Astrocyte (in vitro differentiated cells and primary cell): ENCODE measurements around the gene SCAANT1. TPM values are rescaled to one million over a fixed set of nuclear protein-coding genes. Genes with fewer than 3 reads are reported as not detected.

Experiments
- DNase-seq: peaks from one replicate; pipeline ENCODE4 v3.0.0-alpha.2; 2010; ENCODE audit warnings: low read depth
- FAIRE-seq: peaks from 2 replicates; lab custom pipeline; 2011; peaks lifted over from hg19 to GRCh38; lab: Jason Lieb, UNC
- H2AFZ ChIP-seq: 2 replicates; pipeline ENCODE4 v1.6.0; 2012; ENCODE audit warnings: low read depth, low read length, inconsistent platforms
- H3K27ac ChIP-seq: 2 replicates; pipeline ENCODE4 v1.5.1; 2011; ENCODE audit warnings: low read depth, low read length, inconsistent platforms
- H3K27me3 ChIP-seq: 2 replicates; pipeline ENCODE4 v1.6.0; 2011; ENCODE audit warnings: low read length, inconsistent platforms; ENCODE audit not compliant: insufficient read depth
- H3K36me3 ChIP-seq: 2 replicates; pipeline ENCODE4 v1.5.1; 2011; ENCODE audit warnings: low read length, inconsistent platforms; ENCODE audit not compliant: insufficient read depth
- H3K4me1 ChIP-seq: 2 replicates; pipeline ENCODE4 v1.5.1; 2011; ENCODE audit warnings: low read length, inconsistent platforms; ENCODE audit not compliant: insufficient read depth
- H3K4me2 ChIP-seq: 2 replicates; pipeline ENCODE4 v1.6.0; 2012; ENCODE audit warnings: low read length, inconsistent platforms
- H3K4me3 ChIP-seq: 2 replicates; pipeline ENCODE4 v1.5.1; 2011; ENCODE audit warnings: low read depth, mild to moderate bottlenecking, low read length, inconsistent platforms; ENCODE audit not compliant: insufficient read depth
- H3K79me2 ChIP-seq: 2 replicates; pipeline ENCODE4 v1.6.0; 2012; ENCODE audit warnings: mild to moderate bottlenecking, low read length, inconsistent platforms; ENCODE audit not compliant: insufficient read depth
- H3K9ac ChIP-seq: 2 replicates; pipeline ENCODE4 v1.6.0; 2012; ENCODE audit warnings: mild to moderate bottlenecking, low read length, inconsistent platforms
- H3K9me3 ChIP-seq: 2 replicates; pipeline ENCODE4 v1.5.1; 2012; ENCODE audit warnings: low read depth, mild to moderate bottlenecking, low read length, inconsistent platforms; ENCODE audit not compliant: insufficient read depth
- H4K20me1 ChIP-seq: 2 replicates; pipeline ENCODE4 v1.6.0; 2012; ENCODE audit warnings: low read length, inconsistent platforms; ENCODE audit not compliant: insufficient read depth
- H3K27ac Mint-ChIP-seq: one replicate; pipeline ENCODE4 v1.8.0; 2021; ENCODE audit warnings: mild to moderate bottlenecking, mixed read lengths; ENCODE audit not compliant: unreplicated experiment
- H3K27me3 Mint-ChIP-seq: one replicate; pipeline ENCODE4 v1.8.0; 2021; ENCODE audit warnings: low read depth, mixed read lengths; ENCODE audit not compliant: unreplicated experiment
- H3K36me3 Mint-ChIP-seq: one replicate; pipeline ENCODE4 v1.8.0; 2021; ENCODE audit warnings: low read depth, mixed read lengths; ENCODE audit not compliant: unreplicated experiment
- H3K4me1 Mint-ChIP-seq: one replicate; pipeline ENCODE4 v1.8.0; 2021; ENCODE audit warnings: low read depth, mixed read lengths; ENCODE audit not compliant: unreplicated experiment
- H3K4me3 Mint-ChIP-seq: one replicate; pipeline ENCODE4 v1.8.0; 2021; ENCODE audit warnings: mild to moderate bottlenecking, moderate library complexity, mixed read lengths; ENCODE audit not compliant: unreplicated experiment
- H3K9me3 Mint-ChIP-seq: one replicate; pipeline ENCODE4 v1.8.0; 2021; ENCODE audit warnings: mild to moderate bottlenecking, mixed read lengths; ENCODE audit not compliant: unreplicated experiment
- CTCF ChIP-seq: IDR thresholded peaks from 2 replicates; pipeline ENCODE4 v1.5.1; 2011; ENCODE audit warnings: low read depth, mild to moderate bottlenecking, inconsistent platforms, low read length, moderate library complexity; ENCODE audit not compliant: insufficient read depth
- EZH2 ChIP-seq: IDR thresholded peaks from 2 replicates; pipeline ENCODE4 v1.6.1; 2012; ENCODE audit warnings: mild to moderate bottlenecking, low read length, inconsistent platforms; ENCODE audit not compliant: insufficient read depth
- total RNA-seq: library from RNA; stranded (reverse); gene quantifications from 2 replicates; pipeline ENCODE4 v1.2.1, GENCODE V29; 2021

SCAANT1 gene
- total RNA-seq, 1 donor from 2014 or later, result not detected

DNA sequence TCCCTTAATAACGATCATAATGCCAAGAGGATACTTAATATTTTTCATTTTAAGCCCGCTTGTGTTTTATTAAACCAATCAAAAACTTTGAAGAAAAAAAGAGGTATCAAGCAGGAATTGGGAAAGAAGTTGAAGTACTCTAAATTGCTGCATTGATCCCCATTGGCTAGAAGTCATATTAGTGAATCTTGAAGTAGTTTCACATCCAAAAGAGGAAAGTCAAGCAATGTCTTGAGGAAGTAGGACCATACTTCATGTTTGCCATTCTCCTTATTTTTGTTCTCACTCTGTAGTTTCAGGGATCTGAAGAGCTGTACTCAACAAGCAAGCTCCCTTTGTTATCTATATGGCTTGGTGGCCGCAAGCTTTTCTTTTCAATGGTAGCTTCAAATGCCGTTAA is 2.2 kb downstream of the SCAANT1 start:
- DNase-seq, result no peak
- peaks cover 22% of the 10 kb centered on the region for H3K4me1 ChIP-seq
- Mint-ChIP-seq H3K4me1 (peaks cover 15% of the 10 kb centered on the region), H3K9me3 (no peaks in the 10 kb centered on the region), H3K4me3 (no peak overlapping the region), H3K27ac (no peak overlapping the region), H3K36me3 (no peaks in the 10 kb centered on the region), H3K27me3 (no peaks in the 10 kb centered on the region)
- peaks cover 33% of the 10 kb centered on the region for H4K20me1 ChIP-seq
- H3K4me2 ChIP-seq, result no peak overlapping the region
- no peak overlapping the region for H2AFZ ChIP-seq
- no peak overlapping the region for H3K27ac ChIP-seq
- peaks cover 18% of the 10 kb centered on the region for H3K79me2 ChIP-seq
- H3K4me3 ChIP-seq, result no peak overlapping the region
- H3K27me3 ChIP-seq, result no peaks in the 10 kb centered on the region
- no peak for TF ChIP-seq EZH2
- H3K36me3 ChIP-seq, result peaks cover under 1% of the 10 kb centered on the region
- H3K9me3 ChIP-seq, result no peaks in the 10 kb centered on the region
- FAIRE-seq, result no peak
- H3K9ac ChIP-seq, result no peak overlapping the region

GRCh38 chr3:63909431-63909830 is 2.8 kb downstream of the SCAANT1 start:
- Histone ChIP-seq H3K4me3 (no peak overlapping the region), H3K9me3 (no peaks in the 10 kb centered on the region), H3K4me1 (peaks cover 22% of the 10 kb centered on the region), H3K79me2 (peaks cover 12% of the 10 kb centered on the region), H3K36me3 (no peaks in the 10 kb centered on the region), H3K4me2 (no peak overlapping the region), H4K20me1 (peaks cover 29% of the 10 kb centered on the region), H3K27ac (no peak overlapping the region), H3K9ac (no peak overlapping the region), H3K27me3 (no peaks in the 10 kb centered on the region), H2AFZ (no peak overlapping the region)
- DNase-seq (no peak), FAIRE-seq (no peak)
- Mint-ChIP-seq H3K36me3 (peaks cover 3% of the 10 kb centered on the region), H3K4me3 (no peak overlapping the region), H3K27ac (no peak overlapping the region), H3K9me3 (no peaks in the 10 kb centered on the region), H3K27me3 (no peaks in the 10 kb centered on the region), H3K4me1 (peaks cover 15% of the 10 kb centered on the region)
- no peak for TF ChIP-seq CTCF
- TF ChIP-seq EZH2, result no peak

- no peak overlapping the region for H3K9ac ChIP-seq
- Mint-ChIP-seq H3K4me1 (peaks cover 18% of the 10 kb centered on the region), H3K27ac (no peak overlapping the region), H3K9me3 (no peaks in the 10 kb centered on the region), H3K27me3 (no peaks in the 10 kb centered on the region), H3K4me3 (no peak overlapping the region), H3K36me3 (peaks cover 3% of the 10 kb centered on the region)
- H3K27ac ChIP-seq, result no peak overlapping the region
- FAIRE-seq, result no peak
- TF ChIP-seq CTCF, result no peak
- TF ChIP-seq EZH2, result no peak
- no peak overlapping the region for H3K4me2 ChIP-seq
- H3K9me3 ChIP-seq, result no peaks in the 10 kb centered on the region
- DNase-seq, result no peak
- no peak overlapping the region for H2AFZ ChIP-seq
- H3K4me1 ChIP-seq, result peaks cover 19% of the 10 kb centered on the region
- no peaks in the 10 kb centered on the region for H3K36me3 ChIP-seq
- H3K4me3 ChIP-seq, result no peak overlapping the region
- H3K27me3 ChIP-seq, result no peaks in the 10 kb centered on the region
- peaks cover 22% of the 10 kb centered on the region for H4K20me1 ChIP-seq
- H3K79me2 ChIP-seq, result peaks cover 6% of the 10 kb centered on the region
These were observed 3.4 kb downstream of the SCAANT1 start for GRCh38 chr3:63908776-63909175.
